ENCODE data around the gene CRYZL1. TPM values are rescaled to one million over a fixed set of nuclear protein-coding genes. Genes with fewer than 3 reads are reported as not detected.

Gene CRYZL1
- total and polyA plus RNA-seq, 2 of the 8 experiments (the other 6 are each of a cell fraction or from before 2014, with no cell fraction given), result 15.6 to 15.8 TPM

GRCh38 chr21:33648555-33648954, 7.0 kb upstream of the CRYZL1 start:
- peak; percentile 37; the same call in 1 of the 2 replicates for TF ChIP-seq KDM1A (IDR thresholded peaks at IDR 0.05; ENCODE audit: borderline replicate concordance, low read length)
- no peak for TF ChIP-seq YY1 (IDR thresholded peaks at IDR 0.05; ENCODE audit: low read depth, low read length)
- no peak for TF ChIP-seq KDM4A (IDR thresholded peaks at IDR 0.05; ENCODE audit: low read depth, low read length, severe bottlenecking)
- H3K14ac ChIP-seq (ENCODE audit: insufficient read length), result no peak overlapping the region
- no peak for FAIRE-seq
- H3K4ac ChIP-seq (replicated peaks; ENCODE audit: insufficient read length, low read depth, low read length), result no peak overlapping the region
- H4K8ac ChIP-seq (ENCODE audit: extremely low read depth, insufficient read depth, low read length), result no peak overlapping the region
- H3K9me3 ChIP-seq (ENCODE audit: insufficient read depth in 2 of 2, low read depth in 1 of 2, low read length in 1 of 2), result no peaks in the 10 kb centered on the region
- H3K4me1 ChIP-seq (replicated peaks in 1 of 4; ENCODE audit: control insufficient read depth in 3 of 4, insufficient read depth in 4 of 4, low read length in 3 of 4), result peaks cover 4 to 14% (median 8%) of the 10 kb centered on the region in 4 experiments; a peak in 6 of 7 replicates
- H3K79me1 ChIP-seq (ENCODE audit: low read depth, low read length), result peaks cover 4% of the 10 kb centered on the region; the same call in 1 of the 2 replicates
- WGBS, 2 experiments (ENCODE audit: extremely low coverage in 1 of 2, insufficient coverage in 1 of 2, insufficient read length in 1 of 2, insufficient replicate concordance in 2 of 2, low coverage in 1 of 2, low lambda C conversion rate in 2 of 2, missing lambda C conversion rate in 1 of 2), result 88% methylated on average over 1 of the region's 1 CpG; no CpG with 5 or more reads in 1 of the 2 experiments
- H4K91ac ChIP-seq (replicated peaks; ENCODE audit: insufficient read length, low read length), result no peak overlapping the region
- H3K23ac ChIP-seq (ENCODE audit: insufficient read length), result no peak overlapping the region
- H3K56ac ChIP-seq (replicated peaks; ENCODE audit: insufficient read length, low read depth, low read length), result no peak overlapping the region
- no peak overlapping the region for H3K4me2 ChIP-seq (ENCODE audit: insufficient read depth in 1 of 2, low read depth in 2 of 2, low read length in 2 of 2)
- H3K27ac ChIP-seq (ENCODE audit: low read depth, low read length), result no peak overlapping the region
- H3K23me2 ChIP-seq (ENCODE audit: low read depth, low read length), result peaks cover 2% of the 10 kb centered on the region; the same call in 1 of the 2 replicates
- H2AK5ac ChIP-seq (ENCODE audit: low read depth, low read length), result no peak overlapping the region
- no peak overlapping the region for H3K18ac ChIP-seq (ENCODE audit: extremely low read depth, low read length)
- H3K4me3 ChIP-seq (ENCODE audit: extremely low read depth in 1 of 4, insufficient read depth in 2 of 4, low read depth in 3 of 4, low read length in 4 of 4), result no peak overlapping the region
- DNase-seq (ENCODE audit: low read depth in 1 of 2, low spot score in 2 of 2), result no peak
- H2AFZ ChIP-seq (ENCODE audit: low read length), result no peak overlapping the region
- H2BK12ac ChIP-seq (ENCODE audit: low read depth, low read length), result no peak overlapping the region
- H3K27me3 ChIP-seq (replicated peaks in 1 of 4; ENCODE audit: control insufficient read depth in 3 of 4, extremely low read depth in 1 of 4, insufficient read depth in 3 of 4, low read length in 3 of 4), result no peaks in the 10 kb centered on the region
- H3K9ac ChIP-seq (replicated peaks in 1 of 4; ENCODE audit: extremely low read depth in 1 of 4, low read depth in 3 of 4, low read length in 3 of 4), result no peak overlapping the region
- POLR2A ChIA-PET (ENCODE audit: partially characterized antibody), result no interaction called here
- H3K36me3 ChIP-seq (ENCODE audit: control insufficient read depth in 2 of 4, insufficient read depth in 4 of 4, low read length in 3 of 4), result no peaks in the 10 kb centered on the region
- peaks cover 40 to 99% of the 10 kb centered on the region in 2 experiments for H3K79me2 ChIP-seq (ENCODE audit: control insufficient read depth in 1 of 2, insufficient read depth in 2 of 2, low read length in 2 of 2)
- H2BK15ac ChIP-seq (ENCODE audit: low read length), result no peak overlapping the region
- H4K5ac ChIP-seq (ENCODE audit: insufficient read length, low read depth, low read length), result no peak overlapping the region
- CTCF ChIA-PET (ENCODE audit: partially characterized antibody), result interaction anchor here (0.6 kb wide), 1 partner anchor 16 kb away, joined by 3 read pairs; no protein-coding TSS in a partner anchor
- H2BK5ac ChIP-seq (ENCODE audit: low read depth, low read length), result no peak overlapping the region
- no peak overlapping the region for H2BK120ac ChIP-seq (replicated peaks; ENCODE audit: low read depth, low read length)
- no peak overlapping the region for H2BK20ac ChIP-seq (ENCODE audit: low read length)
- H4K20me1 ChIP-seq (replicated peaks in 1 of 2; ENCODE audit: control insufficient read depth in 1 of 2, insufficient read depth in 2 of 2, low read length in 2 of 2), result peaks cover 19 to 28% of the 10 kb centered on the region in 2 experiments

Data from H1 (cell line).